Measurements from ENCODE around the gene CHD2. TPM values are rescaled to one million over a fixed set of nuclear protein-coding genes. Genes with fewer than 3 reads are reported as not detected.
A peak's percentile ranks its signal among the peaks of the same experiment; 100 is the strongest.

Gene CHD2
- total RNA-seq, 1 experiment from 2014 or later: 81.8 TPM

- intact Hi-C loops (cut with micrococcal nuclease; ENCODE audit: unreplicated experiment) (no loop called here), in situ Hi-C loops (cut with HindIII; ENCODE audit: low pct_unique_long_range_greater_than_20kb, low sequenced_read_pairs) (no loop called here)
- Histone ChIP-seq H3K27me3 (ENCODE audit: control insufficient read depth, insufficient read depth, low read length) (no peaks in the 10 kb centered on the region), H3K4me1 (ENCODE audit: control insufficient read depth, insufficient read depth, low read length) (peaks cover 17% of the 10 kb centered on the region), H3K27ac (ENCODE audit: low read length) (peak overlapping the region; percentile 29; the same call in 1 of the 2 replicates), H3K4me3 (ENCODE audit: low read depth in 2 of 2, low read length in 2 of 2) (no peak overlapping the region), H3K9me3 (ENCODE audit: control insufficient read depth, insufficient read depth, low read depth, low read length) (no peaks in the 10 kb centered on the region), H3K36me3 (ENCODE audit: control insufficient read depth, insufficient read depth, low read length) (peaks cover 69% of the 10 kb centered on the region)
- ChIA-PET CTCF (no interaction called here), POLR2A (no interaction called here)
- peak; percentile 75 for ATAC-seq
- TF ChIP-seq CTCF (IDR thresholded peaks at IDR 0.05) (no peak), SIN3A (IDR thresholded peaks at IDR 0.05; ENCODE audit: borderline replicate concordance, insufficient read depth, low read depth, low read length) (no peak), POLR2AphosphoS5 (IDR thresholded peaks at IDR 0.05; ENCODE audit: low read depth, low read length) (no peak), REST (IDR thresholded peaks at IDR 0.05; ENCODE audit: insufficient read depth in 1 of 2, low read depth in 2 of 2, low read length in 1 of 2) (no peak), TCF7L2 (IDR thresholded peaks at IDR 0.05; ENCODE audit: low read depth, low read length) (no peak)
- BruUV-seq (replicated peaks): no TSS peak
- no peak for DNase-seq (ENCODE audit: low read depth, low spot score)
Observed at GRCh38 chr15:92930776-92931175, 30.7 kb downstream of the CHD2 start.

DNA sequence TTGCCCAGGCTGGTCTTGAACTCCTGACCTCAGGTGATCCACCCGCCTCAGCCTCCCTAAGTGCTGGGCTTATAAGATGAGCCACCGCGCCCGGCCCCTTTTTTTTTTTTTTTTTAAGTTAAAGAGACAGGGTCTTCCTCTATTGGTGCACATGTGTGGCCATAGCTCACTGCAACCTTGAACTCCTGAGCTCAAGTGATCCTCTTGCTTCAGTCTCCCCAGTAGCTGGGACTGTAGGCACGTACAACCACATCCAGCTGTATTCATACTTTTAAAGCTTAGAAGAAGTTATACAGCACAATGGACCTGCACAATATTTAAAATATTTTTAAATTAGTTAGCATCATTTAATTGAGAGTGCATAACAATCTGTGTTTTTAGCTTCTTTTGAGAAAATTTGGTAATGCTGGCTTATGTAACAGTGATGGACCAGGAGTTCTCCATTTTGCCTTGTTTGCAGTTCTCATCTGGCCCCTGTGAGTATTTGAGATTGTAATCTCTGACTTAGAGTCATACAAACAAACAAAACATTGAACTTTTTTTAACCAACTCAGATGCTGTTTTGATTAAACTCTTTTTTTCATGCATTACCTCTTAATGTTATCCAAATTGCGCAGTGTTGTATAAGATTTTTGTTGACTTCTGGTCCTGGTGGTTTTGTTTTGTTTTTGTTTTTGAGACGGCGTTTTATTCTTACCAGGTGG lies 33.0 kb downstream of the CHD2 start:
- Histone ChIP-seq H3K4me1 (ENCODE audit: control insufficient read depth, insufficient read depth, low read length) (peaks cover 24% of the 10 kb centered on the region), H3K27ac (ENCODE audit: low read length) (no peak overlapping the region), H3K36me3 (ENCODE audit: control insufficient read depth, insufficient read depth, low read length) (peaks cover 72% of the 10 kb centered on the region), H3K4me3 (ENCODE audit: low read depth in 2 of 2, low read length in 2 of 2) (no peak overlapping the region), H3K9me3 (ENCODE audit: control insufficient read depth, insufficient read depth, low read depth, low read length) (no peaks in the 10 kb centered on the region), H3K27me3 (ENCODE audit: control insufficient read depth, insufficient read depth, low read length) (no peaks in the 10 kb centered on the region)
- ATAC-seq: no peak
- intact Hi-C loops (cut with micrococcal nuclease; ENCODE audit: unreplicated experiment): no loop called here
- BruUV-seq (replicated peaks): no TSS peak
- in situ Hi-C loops (cut with HindIII; ENCODE audit: low pct_unique_long_range_greater_than_20kb, low sequenced_read_pairs): no loop called here
- no peak for DNase-seq (ENCODE audit: low read depth, low spot score)
- ChIA-PET CTCF (interaction anchor here (0.6 to 0.7 kb wide), 2 partner anchors 11 to 124 kb away, joined by 7 to 16 read pairs; no protein-coding TSS in a partner anchor), POLR2A (interaction anchor here (0.6 kb wide), 5 partner anchors 17 to 135 kb away, joined by 7 to 14 read pairs (median 8); no protein-coding TSS in a partner anchor)
- no peak for TF ChIP-seq SIN3A (IDR thresholded peaks at IDR 0.05; ENCODE audit: borderline replicate concordance, insufficient read depth, low read depth, low read length)
- no peak for TF ChIP-seq POLR2AphosphoS5 (IDR thresholded peaks at IDR 0.05; ENCODE audit: low read depth, low read length)
- TF ChIP-seq REST (IDR thresholded peaks at IDR 0.05; ENCODE audit: insufficient read depth in 1 of 2, low read depth in 2 of 2, low read length in 1 of 2): no peak
- no peak for TF ChIP-seq CTCF (IDR thresholded peaks at IDR 0.05)
- TF ChIP-seq TCF7L2 (IDR thresholded peaks at IDR 0.05; ENCODE audit: low read depth, low read length): no peak
